GM18907 (cell line): Measurements from ENCODE around the gene RAD54L.
"Not testable (repeated sequence)": the region's sequence is repeated elsewhere in the genome, so short reads cannot be mapped to it uniquely, and the experiment has no call there.

ENCODE experiments used
- ATAC-seq: cut with Tn5 transposase; IDR thresholded peaks from one replicate; pipeline ENCODE4 v1.9.1; 2021; ENCODE audit warnings: mild to moderate bottlenecking, moderate library complexity; ENCODE audit not compliant: unreplicated experiment

The RAD54L gene

GRCh38 chr1:46247436-46248121 lies at the start of gene RAD54L:
RAD54L (plus strand) TSS chr1:46247763; CDS start chr1:46248406, 643 bp downstream.
- peak; percentile 93 for ATAC-seq

DNA sequence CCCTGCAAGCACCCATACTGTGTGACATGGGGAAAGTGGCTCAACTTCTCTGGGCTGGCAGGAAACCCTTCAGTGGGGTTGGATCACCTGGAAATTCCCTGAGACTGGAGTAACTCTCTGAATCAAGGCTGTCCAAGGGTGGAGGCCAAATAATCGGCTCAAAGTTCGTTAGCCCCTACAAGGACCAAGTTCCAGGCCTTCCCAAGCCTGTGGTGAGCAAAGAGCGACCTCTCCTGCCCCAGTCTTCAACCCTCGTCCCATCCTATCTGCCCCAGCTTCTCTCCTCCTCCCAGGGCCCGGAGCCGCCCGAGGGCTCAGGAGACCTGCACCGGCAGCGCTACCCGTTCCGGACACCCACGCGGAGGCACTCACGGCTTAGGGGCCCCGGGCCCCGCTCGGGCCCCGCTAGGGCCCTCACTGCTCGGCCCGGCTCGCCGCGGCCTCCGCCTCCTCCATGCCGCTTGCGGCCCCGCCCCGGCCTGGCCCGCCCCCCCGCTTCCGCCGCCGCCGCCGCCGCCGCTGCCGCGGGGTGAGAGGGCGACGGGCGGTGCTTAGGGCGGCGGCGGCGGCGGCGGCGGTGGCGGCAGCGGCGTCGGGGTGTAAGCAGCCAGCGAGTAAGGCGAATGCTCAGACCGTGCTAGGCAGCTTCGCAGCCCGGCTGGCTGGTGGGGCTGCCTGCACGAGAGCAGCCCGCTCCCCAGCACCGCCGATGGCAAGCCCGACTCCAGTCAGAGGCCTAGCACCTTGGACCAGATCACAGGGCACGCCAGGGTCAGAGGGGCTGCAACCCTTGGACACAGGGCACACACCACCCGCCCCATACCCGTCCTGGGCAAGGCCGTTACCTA lies 49.4 kb upstream of the RAD54L start, which contains the start of gene POMGNT1:
Gene POMGNT1, minus strand, starts transcription at position 471 of the 848 bp plus-strand sequence. CDS start 613 bp downstream, outside the sequence.
- peak; percentile 83 for ATAC-seq

DNA sequence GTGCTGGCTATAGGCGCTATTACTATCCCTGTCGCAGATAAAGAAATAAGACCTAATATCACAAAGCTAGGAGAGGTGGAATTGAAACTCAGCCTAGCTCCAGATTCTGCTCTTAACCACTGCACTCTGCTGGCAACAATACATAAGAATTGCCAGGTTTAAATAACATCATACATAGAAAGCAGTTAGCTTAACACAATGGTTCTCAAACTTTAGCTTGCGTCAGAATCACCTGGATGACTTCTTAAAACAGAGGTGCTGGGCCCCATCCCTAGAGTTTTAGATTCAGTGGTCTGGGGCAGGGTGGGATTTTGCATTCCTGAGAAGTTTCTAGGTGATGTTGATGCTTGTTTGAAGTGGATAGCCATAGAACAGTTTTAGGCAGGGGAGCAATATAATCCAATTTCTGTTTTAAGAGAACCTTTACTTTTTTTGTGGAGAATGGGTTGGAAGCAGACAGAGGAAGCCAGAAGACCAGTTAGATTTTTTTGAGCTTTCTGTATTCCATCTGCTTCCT lies 48.3 kb upstream of the RAD54L start:
- no peak for ATAC-seq

DNA sequence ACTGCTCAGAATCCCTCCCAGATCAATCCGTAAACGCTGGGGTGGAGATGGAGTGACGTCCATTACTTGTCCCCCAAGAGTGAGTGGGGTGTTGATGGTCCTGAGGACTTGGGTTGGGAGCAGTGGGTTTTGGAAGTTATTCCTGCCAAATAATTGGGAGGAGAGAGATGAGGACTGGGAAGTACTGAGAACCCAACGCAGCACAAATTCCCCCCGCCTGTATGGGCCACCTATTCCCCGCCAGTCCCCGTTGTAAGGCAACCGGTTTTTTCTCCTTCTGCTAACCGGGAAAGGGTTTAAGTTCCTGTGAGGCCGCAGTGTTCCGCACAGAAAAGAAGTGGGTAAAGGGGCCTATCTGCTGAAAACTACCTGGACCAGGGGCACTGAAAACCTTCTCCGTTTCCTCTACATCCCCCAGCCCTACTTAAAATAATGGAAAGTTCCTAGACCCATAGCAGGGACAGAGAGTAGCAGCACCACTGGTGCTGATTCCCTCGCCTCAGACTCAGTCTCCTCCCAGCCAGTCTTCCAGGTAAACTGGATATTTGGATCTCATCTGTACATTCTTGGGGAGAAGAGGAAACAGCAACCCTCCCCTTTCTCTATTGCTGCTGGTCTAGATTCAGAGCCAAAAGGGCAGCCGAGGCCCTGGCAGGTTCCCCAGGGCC lies 43.7 kb upstream of the RAD54L start:
- ATAC-seq: no peak

DNA sequence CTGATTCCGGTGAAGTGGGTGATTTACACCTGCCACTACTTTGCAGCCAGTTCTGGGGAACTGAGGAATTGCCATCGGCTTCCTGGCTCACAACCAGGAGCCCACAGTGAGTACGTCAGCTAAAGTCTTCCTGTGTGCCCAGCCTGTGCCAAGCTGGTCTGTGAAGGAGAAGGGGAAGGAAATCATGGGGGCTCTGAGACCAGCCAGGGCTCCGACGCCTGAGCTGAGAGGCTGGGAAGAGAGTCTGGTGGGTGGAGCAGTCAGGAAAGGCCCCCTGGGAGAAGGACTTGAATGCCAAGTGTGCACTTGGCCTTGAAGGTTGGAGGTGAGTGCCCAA lies 43.2 kb upstream of the RAD54L start:
- ATAC-seq: no peak

DNA sequence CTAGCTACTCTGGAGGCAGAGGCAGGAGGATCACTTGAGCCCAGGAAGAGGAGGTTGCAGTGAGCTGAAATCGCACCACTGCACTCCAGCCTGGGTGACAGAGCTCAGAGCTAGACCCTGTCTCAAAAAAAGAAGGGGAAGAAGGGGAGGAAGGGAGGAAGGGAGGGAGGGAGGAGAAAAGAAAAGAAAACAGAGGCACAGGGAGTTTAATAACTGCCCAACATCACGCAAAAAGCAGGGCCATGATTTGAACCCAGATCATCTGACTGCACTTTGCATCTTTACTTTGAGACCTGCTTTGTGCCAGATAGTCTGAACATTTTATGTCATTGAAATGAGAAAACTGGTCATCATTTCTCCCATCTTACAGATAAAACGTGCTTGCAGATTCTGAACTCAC lies 42.4 kb upstream of the RAD54L start:
- no peak for ATAC-seq

- ATAC-seq: no peak
Observed at GRCh38 chr1:46205791-46206190, 41.8 kb upstream of the RAD54L start.

- no peak for ATAC-seq
Observed at GRCh38 chr1:46206399-46206798, 41.2 kb upstream of the RAD54L start.

- no peak for ATAC-seq
Observed at GRCh38 chr1:46210561-46210960, 37.0 kb upstream of the RAD54L start.

DNA sequence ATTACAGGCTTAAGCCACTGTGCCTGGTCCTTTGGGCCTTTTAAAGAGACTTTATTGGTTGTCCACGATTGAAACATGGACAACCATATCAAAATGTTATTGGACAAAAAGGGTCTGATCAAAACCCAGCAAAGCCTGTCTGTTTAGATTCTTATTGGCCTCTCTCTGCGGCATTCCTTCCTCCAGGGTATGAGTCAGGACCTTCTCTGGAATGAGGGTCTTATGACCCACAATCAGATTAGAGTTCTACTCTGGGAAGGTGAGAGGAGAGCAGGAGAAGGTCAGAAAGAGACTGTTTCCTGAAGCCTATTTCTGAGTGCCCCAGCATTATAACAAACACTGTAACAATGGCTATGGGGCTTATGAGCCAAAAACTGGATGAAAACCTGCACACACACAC lies 36.5 kb upstream of the RAD54L start:
- ATAC-seq: no peak

DNA sequence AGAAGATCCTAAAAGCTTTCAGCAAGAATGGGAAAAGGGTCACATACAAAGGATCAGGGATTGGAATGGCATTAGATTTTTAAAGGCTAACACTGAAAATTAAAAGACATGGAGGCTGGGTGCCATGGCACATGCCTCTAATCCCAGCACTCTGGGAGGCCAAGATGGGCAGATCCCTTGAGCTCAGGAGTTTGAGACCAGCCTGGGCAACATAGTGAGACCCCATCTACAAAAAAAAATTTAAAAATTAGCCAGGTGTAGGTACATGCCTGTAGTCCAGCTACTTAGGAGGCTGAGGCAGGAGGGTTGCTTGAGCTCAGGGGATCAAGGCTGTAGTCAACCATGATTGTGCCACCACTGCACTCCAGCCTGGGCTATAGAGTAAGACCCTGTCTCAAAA lies 32.1 kb upstream of the RAD54L start:
- ATAC-seq: no peak

- no peak for ATAC-seq
Observed at GRCh38 chr1:46218443-46218842, 29.1 kb upstream of the RAD54L start.

DNA sequence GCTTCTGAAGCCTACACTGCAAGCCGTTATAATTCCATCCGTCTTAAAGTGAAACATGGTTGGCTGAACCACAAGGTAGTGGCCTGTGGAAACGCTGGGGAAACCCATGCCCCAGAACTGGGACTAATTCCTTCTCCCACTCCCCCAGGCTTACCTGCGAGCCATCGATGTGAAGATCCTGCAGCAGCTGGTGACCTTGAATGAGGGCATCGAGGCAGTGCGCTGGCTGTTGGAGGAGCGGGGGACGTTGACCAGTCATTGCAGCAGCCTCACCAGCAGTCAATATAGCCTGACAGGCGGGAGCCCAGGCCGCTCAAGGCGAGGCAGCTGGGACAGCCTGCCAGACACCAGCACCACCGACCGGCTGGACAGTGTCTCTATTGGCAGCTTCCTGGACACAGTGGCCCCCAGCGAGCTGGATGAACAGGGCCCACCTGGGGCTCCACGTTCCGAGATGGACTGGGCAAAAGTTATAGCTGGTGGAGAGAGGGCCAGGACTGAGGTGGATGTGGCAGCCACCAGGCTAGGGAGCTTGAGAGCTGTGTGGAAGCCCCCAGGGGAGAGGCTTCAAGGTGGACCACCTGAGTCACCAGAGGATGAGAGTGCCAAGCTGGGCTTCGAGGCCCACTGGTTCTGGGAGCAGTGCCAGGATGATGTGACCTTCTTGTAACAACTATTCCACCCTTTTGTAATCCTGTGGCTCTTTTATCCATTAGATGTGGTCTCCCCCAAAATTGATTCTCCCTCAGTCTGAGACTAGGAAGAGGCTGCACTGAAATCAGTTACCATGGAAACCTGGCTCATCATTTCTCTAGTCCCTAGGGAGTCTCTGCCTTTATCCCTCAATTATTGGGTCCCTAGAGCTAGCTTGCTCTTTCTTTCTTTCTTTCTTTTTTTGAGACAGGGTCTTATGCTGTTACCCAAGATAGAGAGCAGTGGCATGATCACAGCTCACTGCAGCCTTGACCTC lies 27.7 kb upstream of the RAD54L start:
- no peak for ATAC-seq

GRCh38 chr1:46220808-46221207 lies 26.8 kb upstream of the RAD54L start:
- ATAC-seq: no peak

DNA sequence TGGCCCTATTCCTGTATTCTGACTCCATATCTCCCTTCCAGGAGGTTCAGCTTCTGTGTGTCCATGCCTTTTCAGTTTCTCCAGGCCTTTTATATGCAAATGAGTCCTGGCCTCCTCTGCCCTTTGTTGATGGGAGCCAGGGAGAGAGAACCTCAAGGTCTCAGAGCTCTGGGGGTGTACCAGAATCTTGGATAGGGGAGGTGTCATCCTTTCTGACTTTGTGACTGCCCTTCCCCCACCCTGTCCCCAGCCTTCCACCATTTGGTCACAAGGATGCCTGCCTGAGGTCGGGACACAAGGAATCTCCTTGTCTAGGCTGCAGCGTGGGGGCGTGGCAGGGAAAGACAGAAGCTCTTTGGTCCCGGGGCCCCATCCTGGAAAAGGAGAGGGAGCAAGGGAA lies 25.8 kb upstream of the RAD54L start:
- ATAC-seq: no peak

- not testable (repeated sequence) for ATAC-seq
Observed at GRCh38 chr1:46223055-46223454, 24.5 kb upstream of the RAD54L start.

DNA sequence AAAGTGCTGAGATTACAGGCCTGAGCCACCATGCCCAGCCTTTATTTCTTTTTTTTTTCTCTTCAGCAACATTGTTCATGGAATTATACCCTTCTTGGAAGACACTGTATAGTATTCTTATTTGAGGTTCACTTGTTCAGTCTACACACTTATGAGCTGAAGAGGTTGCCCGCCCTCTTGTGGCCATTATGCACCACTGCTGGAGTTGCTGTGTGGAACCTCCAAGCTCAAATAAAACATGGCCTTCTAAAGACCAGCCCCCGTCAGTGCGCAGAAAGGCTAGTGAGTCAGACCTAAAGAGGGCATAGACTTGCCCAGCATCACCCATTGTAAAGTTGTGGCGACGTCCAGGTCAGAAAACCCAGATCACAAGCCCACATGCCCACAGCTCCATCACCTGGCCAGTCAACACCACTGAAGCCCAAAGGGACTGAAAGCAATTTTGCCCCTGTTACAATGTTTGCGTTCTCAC lies 24.1 kb upstream of the RAD54L start:
- peak; percentile 66 for ATAC-seq

DNA sequence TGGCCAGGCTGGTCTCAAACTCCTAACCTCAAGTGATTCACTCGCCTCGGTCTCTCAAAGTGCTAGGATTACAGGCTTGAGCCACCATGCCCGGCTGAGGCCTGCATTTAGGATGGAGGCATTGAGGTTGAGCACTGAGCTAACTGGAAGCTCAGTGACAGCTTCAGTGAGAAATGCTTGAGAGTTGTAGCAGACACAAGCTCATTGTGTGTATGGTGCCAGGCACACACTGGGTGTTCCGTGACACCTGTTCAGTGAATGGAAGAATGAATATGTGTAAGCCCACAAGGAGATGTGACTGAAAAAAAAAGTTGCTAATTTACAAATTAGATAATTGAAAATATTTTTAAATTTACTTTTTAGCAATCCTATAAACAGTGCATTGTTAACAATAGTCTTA lies 22.6 kb upstream of the RAD54L start:
- no peak for ATAC-seq

DNA sequence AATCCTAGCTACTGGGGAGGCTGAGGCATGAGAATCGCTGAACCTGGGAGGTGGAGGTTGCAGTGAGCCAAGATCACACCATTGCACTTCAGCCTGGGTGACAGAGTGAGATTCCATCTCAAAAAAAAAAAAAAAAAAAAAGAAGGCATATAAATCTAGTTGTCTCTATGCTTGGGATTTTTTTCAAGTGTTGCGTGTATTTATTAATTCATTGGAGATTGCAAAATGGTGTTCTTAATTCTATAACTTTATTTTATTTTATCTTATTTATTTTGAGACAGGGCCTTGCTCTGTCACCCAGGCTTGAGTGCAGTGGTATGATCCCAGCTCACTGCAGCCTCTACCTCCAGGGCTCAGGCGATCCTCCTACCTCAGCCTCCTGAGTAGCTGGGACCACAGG lies 16.3 kb upstream of the RAD54L start:
- not testable (repeated sequence) for ATAC-seq

- ATAC-seq: no peak
Observed at GRCh38 chr1:46236882-46237281, 10.7 kb upstream of the RAD54L start.
